GM12873 (cell line): ENCODE data around the gene NBDY.
A peak's percentile ranks its signal among the peaks of the same experiment; 100 is the strongest.

Source experiments
- CTCF ChIP-seq: IDR thresholded peaks from 2 replicates; pipeline ENCODE4 v1.5.1; 2012; ENCODE audit warnings: low read depth, mild to moderate bottlenecking, moderate library complexity, low read length, control low read depth; ENCODE audit not compliant: insufficient read depth; ENCODE audit errors: missing control alignments

Gene NBDY

DNA sequence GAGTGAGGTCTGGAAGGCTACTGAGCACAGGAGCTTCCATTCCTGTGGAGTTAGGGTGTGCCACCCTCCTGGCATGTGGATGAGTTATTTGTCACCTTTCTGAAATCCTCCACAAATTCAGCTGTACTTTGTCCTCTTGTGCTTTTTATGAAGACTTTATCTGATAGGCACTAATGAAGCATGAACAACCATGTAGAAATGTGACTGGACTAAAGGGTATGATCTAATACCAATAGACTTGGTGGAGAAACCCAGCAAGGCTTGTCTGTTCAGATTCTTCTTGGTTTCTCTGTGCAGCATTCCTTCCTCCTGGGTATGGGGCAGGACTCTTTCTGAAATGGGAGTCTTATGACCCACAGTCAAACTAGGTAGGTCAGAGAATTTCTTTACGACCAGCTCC is 9.6 kb downstream of the NBDY start:
- TF ChIP-seq CTCF: no peak

GRCh38 chrX:56744996-56745395 is 16.0 kb downstream of the NBDY start:
- no peak for TF ChIP-seq CTCF

- no peak for TF ChIP-seq CTCF
Measured at GRCh38 chrX:56746996-56747395, 18.0 kb downstream of the NBDY start.

- TF ChIP-seq CTCF: no peak
Measured at GRCh38 chrX:56751071-56751470, 22.0 kb downstream of the NBDY start.

DNA sequence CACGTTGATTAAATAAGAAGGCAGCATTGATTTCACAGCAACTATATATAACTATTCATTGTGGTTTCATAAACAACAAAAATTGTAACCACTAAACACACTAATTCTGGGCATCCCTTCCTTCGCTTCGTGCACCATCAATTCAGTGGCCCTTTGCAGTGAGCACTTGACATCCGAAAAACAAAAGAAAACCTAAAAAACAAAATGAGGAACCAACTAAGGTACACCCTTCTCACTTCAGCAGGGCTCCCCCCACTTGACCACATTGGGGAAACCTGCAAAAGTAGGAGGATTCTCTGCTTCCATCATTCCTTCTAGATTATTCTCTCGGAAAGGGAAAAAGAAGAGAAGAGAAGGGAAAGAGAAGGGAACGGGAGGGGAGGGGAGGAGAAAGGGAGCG is 28.3 kb downstream of the NBDY start:
- no peak for TF ChIP-seq CTCF

DNA sequence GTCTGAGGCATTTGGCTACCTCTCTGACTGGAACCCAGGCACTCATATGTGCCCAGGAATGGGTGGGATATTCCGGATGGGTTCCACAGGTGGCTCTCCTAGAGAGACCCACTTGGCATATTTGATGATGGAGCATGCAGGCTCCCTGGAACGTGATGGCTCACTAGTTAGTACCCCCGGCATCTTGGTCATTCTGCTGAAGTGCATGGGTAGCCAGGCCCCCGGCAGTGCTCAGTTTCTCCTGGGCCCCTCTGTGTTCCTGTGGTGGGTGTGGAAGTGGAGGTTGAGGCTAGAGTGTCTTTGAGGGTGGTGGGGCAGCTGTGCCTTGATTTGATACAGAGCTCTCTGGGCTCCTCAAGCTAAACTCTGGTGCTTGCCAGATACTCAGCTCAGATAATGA is 29.4 kb downstream of the NBDY start:
- no peak for TF ChIP-seq CTCF

DNA sequence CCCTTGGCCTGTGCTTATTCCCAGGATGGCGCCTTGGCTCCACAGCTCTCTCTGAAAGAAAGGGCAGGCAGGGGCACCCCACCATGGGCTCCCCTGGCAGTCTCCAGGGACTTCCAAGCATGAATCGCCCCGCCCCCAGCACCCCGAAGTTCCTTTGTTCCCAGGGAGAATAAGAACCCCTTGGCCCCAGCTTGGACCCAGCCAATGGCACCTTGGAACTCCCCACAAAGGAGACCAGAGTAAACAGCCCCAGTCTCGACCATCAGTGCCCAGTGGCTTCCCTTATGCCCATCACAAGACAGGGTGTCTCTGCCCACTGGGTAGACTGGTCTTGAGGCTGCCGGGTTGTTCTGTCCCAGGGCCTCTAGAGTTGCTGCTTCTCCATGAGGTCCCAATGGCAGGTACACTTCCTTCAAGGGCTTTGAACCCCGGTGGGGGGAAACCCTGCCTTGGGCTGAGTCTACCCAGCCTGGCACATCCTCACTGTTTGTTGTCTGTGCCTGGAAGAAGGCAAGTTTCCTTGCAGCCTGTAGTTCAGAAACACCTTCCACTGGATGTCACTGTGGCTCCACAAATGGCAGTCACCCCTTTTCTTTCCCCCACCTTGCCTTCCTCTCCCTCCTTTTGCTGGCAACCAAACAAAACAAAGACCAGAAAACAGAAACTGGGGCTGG is 30.8 kb downstream of the NBDY start:
- TF ChIP-seq CTCF: peak; percentile 11
